SW 1271 (cell line): ENCODE data around the gene ZRANB3.

Source experiments
- DNase-seq, 2 experiments: peaks; one replicate each; lab custom pipeline; 2025; lab: John Stamatoyannopoulos, UW

ZRANB3 gene

GRCh38 chr2:135248611-135249010 is 282.4 kb downstream of the ZRANB3 start:
- no peak for DNase-seq

- no peak for DNase-seq
Measured at GRCh38 chr2:135246711-135247270, 284.2 kb downstream of the ZRANB3 start.

GRCh38 chr2:135245071-135245470 is 285.9 kb downstream of the ZRANB3 start:
- DNase-seq: peak in 1 of 2 experiments; percentile 63

GRCh38 chr2:135238651-135239050 is 292.4 kb downstream of the ZRANB3 start:
- no peak for DNase-seq

- no peak for DNase-seq
Measured at GRCh38 chr2:135230150-135230549, 300.9 kb downstream of the ZRANB3 start.

- no peak for DNase-seq
Measured at GRCh38 chr2:135227386-135227785, 303.6 kb downstream of the ZRANB3 start.

- DNase-seq: no peak
Measured at GRCh38 chr2:135226961-135227360, 304.1 kb downstream of the ZRANB3 start.

- DNase-seq: no peak
Measured at GRCh38 chr2:135225781-135226180, 305.2 kb downstream of the ZRANB3 start.

- no peak for DNase-seq
Measured at GRCh38 chr2:135219226-135219625, 311.8 kb downstream of the ZRANB3 start.

- no peak for DNase-seq
Measured at GRCh38 chr2:135218426-135218825, 312.6 kb downstream of the ZRANB3 start.

- no peak for DNase-seq
Measured at GRCh38 chr2:135212757-135213156, 318.3 kb downstream of the ZRANB3 start.

GRCh38 chr2:135208016-135208415 is 323.0 kb downstream of the ZRANB3 start:
- DNase-seq: no peak

GRCh38 chr2:135203944-135204343 is 327.1 kb downstream of the ZRANB3 start:
- no peak for DNase-seq

GRCh38 chr2:135202751-135203150 is 328.3 kb downstream of the ZRANB3 start:
- DNase-seq: no peak

GRCh38 chr2:135198481-135198880 is 332.5 kb downstream of the ZRANB3 start:
- DNase-seq: no peak

- no peak for DNase-seq
Measured at GRCh38 chr2:135190799-135191198, 340.2 kb downstream of the ZRANB3 start.

GRCh38 chr2:135189148-135189547 is 341.9 kb downstream of the ZRANB3 start:
- DNase-seq: no peak

GRCh38 chr2:135187270-135187669 is 343.7 kb downstream of the ZRANB3 start:
- DNase-seq: no peak

- DNase-seq: no peak
Measured at GRCh38 chr2:135186054-135186453, 345.0 kb downstream of the ZRANB3 start.

- DNase-seq: no peak
Measured at GRCh38 chr2:135183822-135184221, 347.2 kb downstream of the ZRANB3 start.

- no peak for DNase-seq
Measured at GRCh38 chr2:135182601-135183000, 348.4 kb downstream of the ZRANB3 start.

- no peak for DNase-seq
Measured at GRCh38 chr2:135182190-135182589, 348.8 kb downstream of the ZRANB3 start.

GRCh38 chr2:135179689-135180088 is 351.3 kb downstream of the ZRANB3 start:
- DNase-seq: no peak

GRCh38 chr2:135175177-135175576 is 355.8 kb downstream of the ZRANB3 start:
- no peak for DNase-seq

GRCh38 chr2:135174810-135175093 is 356.3 kb downstream of the ZRANB3 start:
- no peak for DNase-seq
